G401 (cell line): ENCODE results near the gene GSTT2B. TPM values are rescaled to one million over a fixed set of nuclear protein-coding genes. Genes with fewer than 3 reads are reported as not detected.
"Not testable (repeated sequence)": the region's sequence is repeated elsewhere in the genome, so short reads cannot be mapped to it uniquely, and the experiment has no call there.

ENCODE experiments used
- DNase-seq: peaks from one replicate; pipeline ENCODE4 v3.0.0-alpha.2; 2015; ENCODE audit warnings: low spot score
- in situ Hi-C: cut with HindIII; loops from 2 replicates; pipeline ENCODE4 v1.10.0; 2016; ENCODE audit warnings: low sequenced_read_pairs, mixed read lengths
- total RNA-seq: library from RNA; depleted of rRNA; stranded (reverse); fragments of >200 nt; shearing (Covaris generic); gene quantifications from 2 replicates; pipeline ENCODE4 v1.2.3, GENCODE V29; 2014

The GSTT2B gene
- total RNA-seq, 1 experiment from 2014 or later = not detected

- DNase-seq, in situ Hi-C loops: not testable (repeated sequence)
Measured at GRCh38 chr22:23954193-23954990, 6.6 kb downstream of the GSTT2B start.

DNA sequence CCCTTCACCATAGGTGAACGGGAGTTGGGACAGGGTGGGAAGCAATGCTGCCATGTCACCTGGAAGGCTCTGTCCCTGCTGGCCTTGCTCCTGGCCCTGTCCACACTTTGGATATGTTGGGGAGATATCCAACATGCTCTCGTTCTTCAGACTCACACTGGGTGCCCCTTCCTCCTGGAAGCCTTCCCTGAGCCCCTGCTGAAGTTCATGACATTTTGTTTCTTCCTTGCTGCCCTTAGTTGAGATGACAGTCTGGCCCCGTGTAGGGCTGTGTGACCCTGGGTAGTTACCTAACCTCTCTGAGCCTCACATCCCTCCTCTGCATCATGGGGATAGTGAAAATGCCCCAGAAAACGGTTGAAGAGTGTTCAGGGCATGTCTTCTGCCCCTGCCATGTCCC lies 7.5 kb downstream of the GSTT2B start:
- in situ Hi-C loops, DNase-seq: not testable (repeated sequence)

- in situ Hi-C loops = not testable (repeated sequence)
Measured at GRCh38 chr22:23952794-23953405, 8.1 kb downstream of the GSTT2B start.

DNA sequence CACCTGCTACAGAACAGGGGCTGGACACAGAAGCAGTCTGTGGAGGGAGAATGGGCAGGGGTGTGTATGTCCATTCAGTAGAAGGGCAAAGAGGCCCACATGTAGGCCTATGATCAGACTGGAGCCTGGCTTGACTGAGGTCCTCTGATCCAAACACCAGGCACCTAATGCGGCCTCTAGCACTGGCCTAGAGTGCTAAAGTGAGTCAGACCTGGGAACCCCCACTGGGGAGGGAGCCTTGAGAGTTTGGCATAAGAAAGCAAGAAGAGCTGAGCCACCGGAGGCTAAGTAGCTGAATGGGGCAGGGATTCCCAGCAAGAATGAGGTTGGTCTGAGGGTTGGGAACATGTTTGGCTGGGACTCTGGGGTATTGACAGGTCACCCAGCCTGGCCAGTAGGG lies 9.6 kb downstream of the GSTT2B start:
- DNase-seq, in situ Hi-C loops: not testable (repeated sequence)

More at GRCh38 chr22:23952794-23953405, 8.1 kb downstream of the GSTT2B start:
- not testable (repeated sequence) for DNase-seq

DNA sequence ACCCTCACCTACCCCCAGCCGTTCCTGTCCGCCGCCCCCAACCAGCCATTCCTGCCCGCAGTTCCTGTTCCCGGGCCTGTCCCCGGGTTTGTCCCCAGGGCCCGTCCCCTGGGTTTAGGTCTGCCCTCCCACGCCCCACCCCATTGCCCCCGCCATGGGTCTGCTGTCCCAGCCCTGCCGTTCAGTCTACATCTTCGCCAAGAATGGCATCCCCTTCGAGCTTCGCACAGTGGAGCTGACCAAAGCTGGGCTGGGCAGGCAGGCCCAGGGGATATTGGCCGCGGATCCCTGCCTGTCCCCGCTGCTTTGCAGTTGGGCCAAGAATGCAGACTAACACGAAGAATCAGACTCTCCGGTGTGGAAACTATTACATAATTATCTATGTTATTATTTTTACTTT lies 11.2 kb downstream of the GSTT2B start:
- DNase-seq, in situ Hi-C loops: not testable (repeated sequence)

- DNase-seq, in situ Hi-C loops: not testable (repeated sequence)
Measured at GRCh38 chr22:23947391-23947790, 13.6 kb downstream of the GSTT2B start.

GRCh38 chr22:23940166-23940565 lies 20.8 kb downstream of the GSTT2B start:
- in situ Hi-C loops, DNase-seq: not testable (repeated sequence)

- in situ Hi-C loops = no loop called here
- DNase-seq = no peak
Measured at GRCh38 chr22:23939017-23939357, 22.0 kb downstream of the GSTT2B start.

- DNase-seq = no peak
- in situ Hi-C loops = no loop called here
Measured at GRCh38 chr22:23938328-23939016, 22.5 kb downstream of the GSTT2B start.

- in situ Hi-C loops = no loop called here
- no peak for DNase-seq
Measured at GRCh38 chr22:23926561-23926960, 34.4 kb downstream of the GSTT2B start.

DNA sequence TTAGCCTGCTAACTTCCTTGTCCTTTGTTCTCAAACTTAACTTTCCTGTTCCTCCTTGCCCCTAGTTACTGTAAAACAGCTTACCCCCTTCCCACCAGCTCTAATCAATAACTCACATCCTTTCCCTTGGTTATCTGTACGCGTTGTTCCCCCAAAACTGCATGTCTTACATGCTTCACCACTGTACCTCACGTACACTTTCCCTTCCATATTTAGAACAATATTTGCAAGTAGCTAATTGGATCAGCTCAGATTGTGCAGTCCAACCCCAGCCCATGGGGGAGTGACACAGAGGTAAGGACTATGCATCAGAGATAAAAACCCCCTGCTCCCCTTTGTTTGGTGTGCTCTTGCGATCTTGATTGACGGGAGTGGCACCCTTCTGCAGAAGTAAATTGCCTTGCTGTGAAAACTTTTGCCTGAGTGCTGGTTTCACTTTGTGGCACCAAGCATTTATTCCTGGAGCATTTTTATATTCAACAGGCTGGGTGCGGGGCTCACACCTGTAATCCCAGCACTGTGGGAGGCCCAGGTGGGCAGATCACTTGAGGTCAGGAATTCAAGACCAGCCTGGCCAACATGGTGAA lies 35.9 kb downstream of the GSTT2B start:
- DNase-seq = no peak
- in situ Hi-C loops = no loop called here

- DNase-seq = no peak
- in situ Hi-C loops = no loop called here
Measured at GRCh38 chr22:23922921-23923320, 38.1 kb downstream of the GSTT2B start.

DNA sequence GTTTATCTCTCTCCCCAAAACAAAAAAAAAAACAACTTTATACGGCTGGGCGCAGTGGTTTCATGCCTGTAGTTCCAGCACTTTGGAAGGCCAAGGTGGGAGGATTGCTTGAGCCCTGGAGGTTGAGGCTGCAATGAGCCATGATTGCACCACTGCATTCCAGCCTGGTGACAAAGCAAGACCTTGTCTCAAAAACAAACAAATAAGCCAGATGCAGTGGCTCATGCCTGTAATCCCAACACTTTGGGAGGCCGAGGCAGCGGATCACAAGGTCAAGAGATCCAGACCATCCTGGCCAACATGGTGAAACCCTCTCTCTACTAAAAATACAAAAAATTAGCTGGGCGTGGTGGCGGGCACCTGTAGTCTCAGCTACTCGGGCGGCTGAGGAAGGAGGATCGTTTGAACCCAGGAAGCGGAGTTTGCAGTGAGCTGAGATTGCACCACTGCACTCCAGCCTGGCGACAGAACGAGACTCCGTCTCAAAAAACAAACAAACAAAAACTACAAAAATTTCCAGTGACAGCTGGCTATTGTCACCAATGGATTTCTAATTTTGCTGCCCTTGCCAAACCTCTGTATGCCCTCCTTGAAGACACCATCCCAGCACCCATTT lies 39.3 kb downstream of the GSTT2B start:
- DNase-seq, in situ Hi-C loops: not testable (repeated sequence)

- DNase-seq, in situ Hi-C loops: not testable (repeated sequence)
Measured at GRCh38 chr22:23920267-23920611, 40.8 kb downstream of the GSTT2B start.

DNA sequence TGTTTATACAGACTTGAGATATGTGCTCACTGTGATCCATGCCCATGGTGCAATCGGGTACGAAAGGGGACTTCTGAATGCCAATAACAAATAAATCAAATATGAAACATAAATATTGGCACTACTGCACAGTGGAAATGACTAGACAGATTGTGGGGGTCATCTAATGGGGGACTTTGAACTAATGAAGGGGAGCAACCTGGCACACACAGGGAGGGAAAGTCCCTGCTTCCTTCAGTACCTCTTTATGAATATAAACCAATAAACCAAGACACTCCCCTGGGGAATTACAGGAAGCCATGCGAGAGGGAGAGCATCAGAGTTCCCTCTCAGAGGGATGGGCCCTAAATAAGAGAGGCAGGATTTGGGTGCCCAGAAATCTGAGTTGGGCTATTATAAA lies 45.7 kb downstream of the GSTT2B start:
- DNase-seq = no peak
- in situ Hi-C loops = no loop called here

DNA sequence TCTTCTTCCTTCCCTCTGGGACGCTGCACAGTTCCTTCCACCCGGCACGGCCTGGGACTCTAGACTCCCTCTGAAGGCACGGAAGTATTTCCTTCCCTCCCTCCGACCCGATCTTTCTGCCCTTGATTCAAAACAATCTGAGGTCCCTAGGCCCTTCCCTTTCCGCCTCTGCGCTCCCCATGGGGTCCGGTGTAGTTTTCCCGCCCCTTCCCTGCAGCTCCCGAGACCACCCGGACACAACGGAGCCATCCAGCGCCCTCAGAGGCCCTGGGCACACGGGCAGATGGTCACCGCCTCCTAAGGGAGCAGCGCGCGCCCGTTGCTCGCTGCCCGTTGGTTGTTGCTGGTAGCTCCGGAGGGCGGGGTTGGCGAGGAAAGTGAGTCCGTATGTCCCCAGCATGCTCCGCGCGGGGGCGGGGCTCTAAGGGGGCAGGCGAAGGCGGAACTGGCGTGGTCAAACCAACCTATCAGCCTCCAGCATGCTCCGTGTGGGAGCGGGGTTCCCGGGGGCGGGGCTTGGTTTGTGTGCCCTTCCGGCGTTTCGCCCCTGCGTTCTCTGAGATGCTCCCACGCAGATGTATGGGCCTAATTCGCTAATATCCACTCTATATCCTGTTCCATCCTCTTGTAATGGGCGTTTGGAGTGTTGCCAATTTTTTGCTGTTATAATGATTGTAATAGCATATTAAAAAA lies 47.2 kb downstream of the GSTT2B start:
- peak; percentile 99 for DNase-seq
- in situ Hi-C loops = no loop called here

DNA sequence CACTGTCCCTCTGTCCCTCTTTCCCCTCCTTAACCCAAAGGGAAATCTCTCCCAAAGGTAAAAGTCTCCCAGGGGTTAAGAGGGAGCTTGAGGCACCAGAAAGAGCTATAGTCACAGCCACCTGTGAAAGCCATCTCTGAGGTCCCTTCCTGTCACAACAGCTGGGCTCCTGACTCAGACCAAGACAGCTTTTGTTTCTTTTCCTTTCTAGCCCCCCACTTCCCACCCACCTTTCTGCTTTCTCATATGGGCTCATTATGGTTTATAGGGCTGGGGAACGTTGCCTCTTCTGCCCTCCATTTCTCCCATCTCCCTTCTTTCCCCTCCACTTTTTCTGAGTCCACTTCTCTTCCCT lies 47.7 kb downstream of the GSTT2B start:
- DNase-seq = no peak
- in situ Hi-C loops = no loop called here

DNA sequence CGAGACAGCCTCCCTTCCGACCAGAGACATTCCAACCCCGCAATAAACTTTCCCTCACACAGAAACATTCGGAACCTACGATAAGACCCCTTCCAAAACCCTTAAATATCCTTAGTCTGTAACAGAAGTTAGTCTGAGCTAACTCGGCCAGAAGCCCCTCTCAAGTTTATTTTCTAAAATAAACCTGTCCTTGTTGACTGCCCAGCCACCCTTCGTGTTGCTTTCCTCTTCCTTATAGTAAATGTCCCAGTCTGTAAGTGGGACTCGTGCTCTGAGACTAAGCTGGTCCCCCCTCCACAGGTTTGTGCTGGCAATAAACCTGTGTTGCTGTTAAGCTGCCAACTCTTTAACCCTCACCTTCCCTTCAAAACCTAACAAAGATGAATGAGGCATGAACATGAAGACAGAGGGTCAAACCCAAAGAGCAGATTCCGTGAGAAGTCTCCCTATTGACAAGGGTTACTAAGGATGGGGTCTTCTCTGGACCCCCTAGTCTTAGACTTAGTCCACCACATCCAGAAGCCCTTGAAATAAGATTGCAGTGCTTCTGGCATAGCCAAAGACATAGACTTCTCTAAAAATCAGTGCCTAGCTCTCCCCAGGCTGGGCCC lies 48.6 kb downstream of the GSTT2B start:
- DNase-seq = no peak
- in situ Hi-C loops = no loop called here
